Thymus (tissue), 11 donors: ENCODE results near the gene CDC7. TPM values are rescaled to one million over a fixed set of nuclear protein-coding genes. Genes with fewer than 3 reads are reported as not detected.

Experiments used
- DNase-seq, 9 donors: peaks; one replicate each; pipeline ENCODE4 v3.0.0-alpha.2; 2013; ENCODE audit warnings: low spot score in 9 of 9, low read depth in 6 of 9, missing footprints in 1 of 9
- H3K27ac ChIP-seq, 2 donors: one replicate each; pipeline ENCODE4 v1.5.1; 2013; ENCODE audit warnings: control low read depth in 1 of 2, low read depth in 1 of 2, low read length in 1 of 2, mild to moderate bottlenecking in 1 of 2, moderate library complexity in 1 of 2
- H3K27me3 ChIP-seq, 2 donors: one replicate each; pipeline ENCODE4 v1.5.1; 2013; ENCODE audit warnings: low read length in 1 of 2; ENCODE audit not compliant: control insufficient read depth in 2 of 2, insufficient read depth in 1 of 2
- H3K36me3 ChIP-seq, 2 donors: one replicate each; pipeline ENCODE4 v1.5.1; 2013; ENCODE audit warnings: low read length in 1 of 2, mild to moderate bottlenecking in 1 of 2, moderate library complexity in 1 of 2; ENCODE audit not compliant: control insufficient read depth in 2 of 2, insufficient read depth in 2 of 2
- H3K4me1 ChIP-seq, 2 donors: one replicate each; pipeline ENCODE4 v1.5.1; 2013; ENCODE audit warnings: low read length in 2 of 2; ENCODE audit not compliant: control insufficient read depth in 2 of 2, insufficient read depth in 2 of 2
- H3K4me3 ChIP-seq, 2 donors: one replicate each; pipeline ENCODE4 v1.5.1; 2013; ENCODE audit warnings: low read length in 2 of 2, control low read depth in 1 of 2, mild to moderate bottlenecking in 1 of 2
- H3K9me3 ChIP-seq, 2 donors: one replicate each; pipeline ENCODE4 v1.5.1; 2013; ENCODE audit warnings: low read length in 1 of 2, mild to moderate bottlenecking in 1 of 2; ENCODE audit not compliant: control insufficient read depth in 2 of 2, insufficient read depth in 1 of 2
- WGBS: extraction: QIAGEN DNeasy Blood & Tissue Kit; methylation state at CpG from one replicate; pipeline ENCODE4 v1.1.7; 2013; 5-methylcytosine and 5-hydroxymethylcytosine counted together
- polyA plus RNA-seq: library from polyadenylated mRNA; stranded (reverse); fragments of 200-250 nt; gene quantifications from one replicate; pipeline ENCODE4 v1.2.3, GENCODE V29; 2013
- total RNA-seq: library from RNA; stranded (reverse); fragments of 120-200 nt; gene quantifications from one replicate; pipeline ENCODE4 v1.2.4, GENCODE V29; 2013
- donor health status: healthy.

The CDC7 gene
- total and polyA plus RNA-seq, 2 donors: 8.1 to 18.3 TPM

DNA sequence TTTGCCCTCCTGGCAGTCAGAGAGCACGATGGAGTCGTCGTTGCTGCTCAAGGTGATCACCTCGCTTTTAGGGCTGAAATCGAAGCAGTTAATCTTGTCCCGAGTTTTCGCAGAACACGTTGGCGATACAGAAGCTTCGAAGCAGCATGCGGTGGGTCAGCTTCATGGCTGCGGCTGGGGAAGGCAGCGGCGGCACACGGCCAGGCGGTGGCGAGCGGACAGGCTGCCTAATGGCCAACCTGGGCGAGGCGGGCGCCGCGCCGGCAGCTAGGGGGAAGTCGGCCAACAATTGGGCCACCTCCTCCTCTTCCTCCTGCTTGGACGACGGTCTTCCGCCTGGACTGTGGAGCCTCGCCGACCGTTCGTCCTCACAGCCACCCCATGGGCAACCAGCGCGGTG, 34.8 kb downstream of the CDC7 start:
- no peak overlapping the region for H3K27ac ChIP-seq
- no peaks in the 10 kb centered on the region for H3K27me3 ChIP-seq
- H3K9me3 ChIP-seq: no peaks in the 10 kb centered on the region
- H3K4me3 ChIP-seq: no peak overlapping the region
- no peaks in the 10 kb centered on the region for H3K36me3 ChIP-seq
- no peak for DNase-seq
- over 99% methylated on average over 34 of the region's 34 CpGs for WGBS
- no peaks in the 10 kb centered on the region for H3K4me1 ChIP-seq

DNA sequence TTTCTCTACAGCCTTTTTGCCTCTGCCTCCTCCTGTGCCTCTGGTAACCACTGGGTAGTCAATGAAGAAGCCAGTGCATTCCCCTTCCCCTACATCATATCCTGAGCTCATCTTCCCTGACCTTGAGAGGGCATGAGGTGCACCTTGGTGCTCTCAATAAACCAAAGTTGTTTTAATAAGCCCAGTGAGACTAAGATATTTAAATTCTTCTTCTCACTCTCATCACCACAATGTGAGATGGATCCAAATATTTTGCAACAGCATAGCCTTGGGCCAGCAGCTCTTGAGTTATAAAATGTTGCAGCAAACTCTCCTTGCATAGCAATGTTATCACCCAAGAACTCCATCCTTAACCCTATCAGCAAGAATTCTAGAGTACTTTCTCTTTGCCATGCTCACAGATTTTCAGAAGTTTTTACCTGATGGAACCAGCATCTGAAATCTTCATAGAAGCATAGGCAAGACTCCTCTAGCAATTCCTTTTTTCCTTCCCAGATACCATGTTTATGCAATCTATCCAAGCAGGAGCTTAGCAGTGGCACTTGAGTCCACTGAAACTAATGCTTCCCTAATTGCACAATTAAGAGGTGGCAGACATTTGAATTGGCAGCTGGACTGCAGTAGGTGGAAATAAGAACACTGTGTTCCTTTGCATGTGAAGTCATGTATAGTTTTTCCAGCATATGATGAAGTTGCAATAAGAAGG, 36.8 kb downstream of the CDC7 start:
- H3K4me1 ChIP-seq: no peaks in the 10 kb centered on the region
- DNase-seq: no peak
- H3K27me3 ChIP-seq: no peaks in the 10 kb centered on the region
- H3K27ac ChIP-seq: no peak overlapping the region
- H3K9me3 ChIP-seq: no peaks in the 10 kb centered on the region
- no peaks in the 10 kb centered on the region for H3K36me3 ChIP-seq
- no peak overlapping the region for H3K4me3 ChIP-seq

DNA sequence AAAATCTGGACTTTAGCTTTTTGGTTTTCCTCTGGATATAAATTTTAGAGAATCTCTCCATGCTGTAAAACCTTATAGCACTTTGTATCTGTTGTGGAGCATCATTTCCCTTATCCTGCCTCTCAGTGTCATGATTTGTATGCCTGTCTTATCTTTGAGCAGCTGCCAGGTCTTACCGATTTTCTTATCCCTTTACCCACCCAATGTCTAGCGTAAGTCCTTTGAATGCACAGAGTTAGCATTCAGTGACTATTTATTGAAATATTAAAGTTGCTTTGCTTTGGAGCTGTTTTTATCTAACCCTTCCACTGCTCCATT, 37.3 kb downstream of the CDC7 start:
- no peaks in the 10 kb centered on the region for H3K9me3 ChIP-seq
- no peak for DNase-seq
- H3K27me3 ChIP-seq: no peaks in the 10 kb centered on the region
- no peaks in the 10 kb centered on the region for H3K4me1 ChIP-seq
- no peak overlapping the region for H3K27ac ChIP-seq
- H3K4me3 ChIP-seq: no peak overlapping the region
- WGBS: 95% methylated on average over 2 of the region's 2 CpGs
- no peaks in the 10 kb centered on the region for H3K36me3 ChIP-seq

DNA sequence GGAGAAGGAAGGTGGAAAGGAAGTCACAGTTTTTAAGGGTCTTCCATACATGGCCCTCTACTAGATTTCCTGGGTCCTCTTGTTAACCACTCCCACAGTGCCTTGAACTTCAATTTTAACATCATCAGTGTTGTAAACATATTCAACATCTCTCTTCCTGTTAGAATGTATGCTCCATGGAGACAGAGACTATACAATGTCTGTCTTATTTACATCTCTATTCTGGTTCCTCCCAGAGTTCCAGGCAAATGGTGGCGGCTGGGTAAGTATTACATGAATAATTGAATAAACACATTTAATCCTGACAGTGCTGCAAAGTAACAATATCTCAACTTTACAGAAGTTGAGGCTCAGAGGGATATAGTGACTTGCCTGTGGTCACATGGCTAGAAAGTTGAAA, 40.3 kb downstream of the CDC7 start:
- DNase-seq: no peak
- WGBS: 100% methylated on average over 1 of the region's 1 CpG
- H3K9me3 ChIP-seq: no peaks in the 10 kb centered on the region
- no peak overlapping the region for H3K27ac ChIP-seq
- H3K27me3 ChIP-seq: no peaks in the 10 kb centered on the region
- no peak overlapping the region for H3K4me3 ChIP-seq
- H3K4me1 ChIP-seq: no peaks in the 10 kb centered on the region
- no peaks in the 10 kb centered on the region for H3K36me3 ChIP-seq

DNA sequence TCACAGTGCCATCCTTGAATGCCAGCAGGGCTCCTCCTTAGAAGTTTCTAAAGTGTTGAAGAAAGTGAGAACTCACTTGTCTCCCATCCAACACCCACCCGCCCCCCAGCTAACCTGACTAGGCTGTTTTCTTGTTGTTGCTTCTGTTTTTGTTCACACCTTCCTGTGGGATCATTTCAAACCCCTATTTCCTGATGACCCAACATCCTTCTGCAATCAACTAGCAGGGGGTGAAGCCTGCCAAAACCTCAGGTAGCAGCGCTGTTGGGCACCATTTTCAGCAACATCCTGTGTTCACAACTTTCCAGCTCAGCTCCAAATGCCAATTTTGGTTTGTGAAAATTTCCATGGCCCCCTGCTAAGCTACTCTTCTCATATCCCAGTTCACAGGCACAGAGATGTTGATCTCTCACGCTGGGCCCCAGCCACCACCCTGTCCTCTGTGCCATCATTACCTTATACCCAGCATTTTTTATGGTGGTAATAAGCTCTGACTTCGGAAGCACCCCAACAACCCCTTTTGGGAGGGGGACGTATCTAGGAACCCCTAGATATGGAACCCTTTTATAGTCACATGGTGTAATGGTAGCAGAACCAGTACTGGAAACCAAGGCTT, 41.4 kb downstream of the CDC7 start:
- DNase-seq: no peak
- 91% methylated on average over 5 of the region's 5 CpGs for WGBS

DNA sequence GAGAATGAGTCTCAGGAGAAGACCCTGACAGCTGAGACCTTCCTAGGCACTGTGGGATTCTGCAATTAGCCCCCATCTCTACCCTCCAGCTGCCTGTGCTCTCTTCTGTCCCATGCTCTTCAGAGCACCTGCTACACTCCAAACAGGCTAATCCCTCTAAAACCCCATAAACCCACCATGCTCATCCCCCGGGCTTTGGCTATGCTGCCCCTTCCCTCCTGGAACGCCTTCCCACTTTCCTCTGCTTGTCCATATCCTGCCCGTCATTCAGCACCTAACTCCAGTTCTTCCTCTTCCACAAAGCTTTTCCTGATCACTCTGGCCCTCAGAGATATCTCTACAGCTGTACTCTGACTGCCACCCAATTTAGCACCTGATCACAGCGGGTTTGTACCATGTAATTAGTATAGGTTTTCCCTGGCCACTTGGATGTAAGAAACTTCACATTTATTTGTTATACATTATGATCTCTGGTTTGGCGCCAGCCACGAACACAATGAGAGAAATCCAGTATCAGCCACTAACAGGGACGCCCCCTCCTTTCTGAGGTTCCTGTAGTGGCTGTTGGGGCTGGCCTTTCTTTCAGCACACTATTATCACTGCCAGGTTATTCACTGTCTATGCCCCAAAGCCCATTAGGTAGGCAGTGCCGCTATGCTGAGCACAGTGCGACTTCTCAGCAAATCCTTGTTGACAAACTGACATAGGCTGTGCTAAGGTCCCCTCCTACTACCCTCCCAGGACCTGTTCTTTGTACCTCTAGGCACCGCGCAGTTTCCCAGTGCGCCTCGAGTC, 45.1 kb downstream of the CDC7 start:
- WGBS: 96% methylated on average over 13 of the region's 13 CpGs
- H3K9me3 ChIP-seq: peaks cover 0 to 8% of the 10 kb centered on the region in 2 donors
- H3K36me3 ChIP-seq: no peaks in the 10 kb centered on the region
- no peak overlapping the region for H3K27ac ChIP-seq
- no peak for DNase-seq
- no peaks in the 10 kb centered on the region for H3K27me3 ChIP-seq
- H3K4me1 ChIP-seq: peaks cover 0 to 16% of the 10 kb centered on the region in 2 donors
- H3K4me3 ChIP-seq: no peak overlapping the region

More for the DNA sequence above, 41.4 kb downstream of the CDC7 start:
- H3K4me3 ChIP-seq: no peak overlapping the region
- no peaks in the 10 kb centered on the region for H3K36me3 ChIP-seq
- H3K9me3 ChIP-seq: peaks cover 0 to 4% of the 10 kb centered on the region in 2 donors
- no peaks in the 10 kb centered on the region for H3K27me3 ChIP-seq
- no peaks in the 10 kb centered on the region for H3K4me1 ChIP-seq
- no peak overlapping the region for H3K27ac ChIP-seq

DNA sequence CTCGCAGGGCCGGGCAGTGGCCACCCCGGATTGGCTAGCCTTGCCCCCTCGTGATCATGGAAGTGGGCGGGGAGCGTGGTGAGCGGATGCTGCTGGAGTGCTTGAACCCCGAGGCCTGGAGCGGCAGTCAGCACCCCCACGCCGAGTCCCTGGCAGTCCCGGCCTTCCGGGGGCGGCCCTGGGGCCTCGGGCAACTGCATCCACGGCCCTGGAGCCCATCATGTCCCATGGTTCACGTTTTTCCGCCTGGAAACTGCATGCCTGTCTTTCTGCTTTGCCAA, 45.6 kb downstream of the CDC7 start:
- no peaks in the 10 kb centered on the region for H3K36me3 ChIP-seq
- no peaks in the 10 kb centered on the region for H3K27me3 ChIP-seq
- no peak overlapping the region for H3K27ac ChIP-seq
- DNase-seq: no peak
- H3K4me3 ChIP-seq: no peak overlapping the region
- H3K4me1 ChIP-seq: peaks cover 0 to 16% of the 10 kb centered on the region in 2 donors
- 98% methylated on average over 18 of the region's 18 CpGs for WGBS
- peaks cover 0 to 8% of the 10 kb centered on the region in 2 donors for H3K9me3 ChIP-seq

DNA sequence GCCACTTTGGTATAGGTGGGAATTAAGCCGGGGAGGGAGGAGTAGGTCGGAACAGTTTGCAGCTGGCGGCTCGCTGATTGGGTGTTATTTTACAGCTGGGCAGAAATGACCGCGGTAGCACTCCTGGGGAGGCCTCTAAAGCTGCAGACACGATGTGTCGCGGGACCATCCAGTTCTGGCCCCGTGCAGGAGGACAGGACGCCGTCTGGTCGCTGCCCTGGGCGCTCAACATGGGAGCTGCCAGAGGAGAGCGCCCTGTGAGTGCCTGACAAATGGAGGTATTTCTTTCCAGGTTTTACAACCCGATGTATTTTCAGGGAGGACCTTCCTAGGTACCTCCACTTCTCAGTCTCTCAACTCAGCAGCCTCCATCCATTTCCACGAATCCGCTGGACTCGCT, 46.2 kb downstream of the CDC7 start:
- H3K4me3 ChIP-seq: no peak overlapping the region
- peaks cover 0 to 16% of the 10 kb centered on the region in 2 donors for H3K4me1 ChIP-seq
- no peaks in the 10 kb centered on the region for H3K36me3 ChIP-seq
- no peaks in the 10 kb centered on the region for H3K27me3 ChIP-seq
- no peak overlapping the region for H3K27ac ChIP-seq
- 95% methylated on average over 19 of the region's 19 CpGs for WGBS
- DNase-seq: no peak
- H3K9me3 ChIP-seq: peaks cover 0 to 8% of the 10 kb centered on the region in 2 donors

DNA sequence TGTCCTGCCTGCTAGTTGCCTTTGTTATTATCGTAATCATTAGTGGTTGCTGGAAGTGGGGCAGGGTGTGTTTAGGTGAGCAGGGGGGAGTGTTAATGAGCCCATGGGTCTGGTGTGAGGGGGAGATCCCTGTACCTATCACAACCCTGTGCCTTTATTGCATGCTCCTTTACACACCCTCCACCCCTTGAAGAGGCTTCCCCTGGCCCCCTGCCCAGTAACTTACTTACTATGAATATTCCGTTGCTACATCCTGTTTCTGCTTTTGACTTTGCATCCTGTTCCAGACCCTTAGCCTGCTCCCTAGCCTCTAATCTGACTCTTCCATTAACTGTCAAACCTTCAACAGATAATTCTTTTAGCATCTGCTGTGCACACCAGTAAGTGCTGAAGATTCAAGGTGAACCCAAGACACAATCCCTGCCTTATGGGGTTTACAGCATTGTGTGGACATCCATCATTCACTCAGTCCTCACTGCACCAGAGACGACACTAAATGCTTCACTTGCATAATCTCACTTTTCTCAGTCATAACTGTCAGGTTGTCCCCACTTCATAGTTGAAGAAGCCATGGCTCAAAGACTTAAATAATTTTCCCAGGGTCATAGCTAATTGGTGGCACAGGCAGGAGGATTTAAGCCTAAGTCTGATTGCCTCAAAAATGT, 47.9 kb downstream of the CDC7 start:
- Histone ChIP-seq H3K27me3 (no peaks in the 10 kb centered on the region), H3K4me3 (no peak overlapping the region), H3K27ac (no peak overlapping the region), H3K36me3 (no peaks in the 10 kb centered on the region), H3K4me1 (peaks cover 0 to 16% of the 10 kb centered on the region in 2 donors), H3K9me3 (peaks cover 0 to 8% of the 10 kb centered on the region in 2 donors)
- DNase-seq: no peak
- WGBS: 62% methylated on average over 3 of the region's 3 CpGs
